ENCODE results near the gene NLGN2.

NLGN2 gene

DNA sequence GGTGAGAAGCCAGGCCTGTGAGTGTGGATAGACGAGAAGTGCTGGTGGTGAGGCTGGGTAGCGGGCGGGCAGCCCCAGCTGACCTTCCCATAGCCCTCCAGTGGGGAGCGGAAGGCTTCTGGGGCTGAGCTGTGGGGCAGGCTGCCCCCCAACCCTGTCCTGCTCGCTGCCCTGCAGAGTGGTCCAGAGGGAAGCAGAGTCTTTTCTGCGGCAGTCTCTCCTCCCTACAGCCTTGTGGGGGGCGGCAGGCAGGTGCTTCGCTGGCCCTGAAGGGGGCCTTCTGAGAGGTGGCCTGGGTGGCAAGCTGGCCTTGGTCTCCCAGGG is 3.7 kb downstream of the NLGN2 start:
- in situ Hi-C loops (cut with HindIII; ENCODE audit: low sequenced_read_pairs), result no loop called here

DNA sequence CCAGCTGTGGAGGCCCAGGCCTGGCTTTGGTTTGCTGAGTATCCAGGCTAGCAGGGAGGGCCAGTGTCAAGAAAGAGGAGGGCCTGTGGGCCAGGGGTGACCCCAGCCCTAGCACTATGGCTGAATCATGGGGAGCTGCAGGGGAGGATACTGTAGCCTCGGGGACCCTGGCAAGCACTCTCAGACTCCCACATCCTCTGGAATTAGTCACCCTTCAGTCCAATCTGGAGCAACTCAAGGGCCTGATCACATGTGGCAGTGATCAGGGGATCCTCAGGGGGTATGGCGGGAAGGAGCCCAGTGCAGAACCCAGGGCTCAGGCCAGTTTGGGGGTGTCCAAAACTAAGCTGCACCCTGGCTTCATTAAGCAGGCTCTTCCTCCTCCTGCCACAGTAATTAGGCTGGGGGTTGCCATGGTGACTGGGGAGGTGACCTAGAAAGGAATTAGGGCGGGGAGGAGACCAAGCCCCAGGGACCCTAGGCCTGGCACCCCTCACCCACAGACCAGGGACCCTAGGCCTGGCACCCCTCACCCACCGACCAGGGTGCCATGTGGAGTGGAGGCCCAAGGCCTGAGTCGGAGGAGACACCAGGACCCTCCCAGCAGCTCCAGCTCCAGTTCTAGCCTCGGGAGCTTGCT is 5.8 kb downstream of the NLGN2 start:
- in situ Hi-C loops (cut with HindIII; ENCODE audit: low sequenced_read_pairs), result no loop called here

GRCh38 chr17:7414837-7415236 is 7.2 kb downstream of the NLGN2 start:
- in situ Hi-C loops (cut with HindIII; ENCODE audit: low sequenced_read_pairs), result no loop called here

GRCh38 chr17:7415784-7416183 is 8.1 kb downstream of the NLGN2 start:
- in situ Hi-C loops (cut with HindIII; ENCODE audit: low sequenced_read_pairs), result no loop called here

DNA sequence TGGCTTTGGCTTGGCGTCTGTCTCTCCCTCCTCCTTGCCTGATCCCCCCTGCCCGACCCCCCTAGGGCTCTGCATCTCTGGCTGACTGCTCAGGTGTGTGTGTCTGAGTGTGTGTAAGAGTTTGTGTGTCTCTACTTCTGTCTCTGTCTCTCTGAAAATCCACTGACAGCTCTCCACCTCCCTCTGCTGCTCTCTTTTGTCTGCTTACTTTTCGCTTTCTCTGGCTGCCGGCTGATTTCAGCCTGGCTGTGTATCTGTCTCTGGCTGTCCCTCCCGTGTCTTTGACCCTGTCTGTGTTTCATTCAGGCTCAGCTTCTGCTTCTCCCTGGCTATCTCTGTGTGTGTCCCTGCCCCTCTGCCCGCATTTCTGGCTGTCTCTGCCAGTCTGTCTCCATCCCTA is 8.7 kb downstream of the NLGN2 start:
- in situ Hi-C loops (cut with HindIII; ENCODE audit: low sequenced_read_pairs), result no loop called here

DNA sequence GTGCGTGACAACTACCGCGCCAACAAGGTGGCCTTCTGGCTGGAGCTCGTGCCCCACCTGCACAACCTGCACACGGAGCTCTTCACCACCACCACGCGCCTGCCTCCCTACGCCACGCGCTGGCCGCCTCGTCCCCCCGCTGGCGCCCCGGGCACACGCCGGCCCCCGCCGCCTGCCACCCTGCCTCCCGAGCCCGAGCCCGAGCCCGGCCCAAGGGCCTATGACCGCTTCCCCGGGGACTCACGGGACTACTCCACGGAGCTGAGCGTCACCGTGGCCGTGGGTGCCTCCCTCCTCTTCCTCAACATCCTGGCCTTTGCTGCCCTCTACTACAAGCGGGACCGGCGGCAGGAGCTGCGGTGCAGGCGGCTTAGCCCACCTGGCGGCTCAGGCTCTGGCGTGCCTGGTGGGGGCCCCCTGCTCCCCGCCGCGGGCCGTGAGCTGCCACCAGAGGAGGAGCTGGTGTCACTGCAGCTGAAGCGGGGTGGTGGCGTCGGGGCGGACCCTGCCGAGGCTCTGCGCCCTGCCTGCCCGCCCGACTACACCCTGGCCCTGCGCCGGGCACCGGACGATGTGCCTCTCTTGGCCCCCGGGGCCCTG is 9.5 kb downstream of the NLGN2 start:
- in situ Hi-C loops (cut with HindIII; ENCODE audit: low sequenced_read_pairs), result no loop called here

GRCh38 chr17:7418472-7419152 is 11.0 kb downstream of the NLGN2 start:
- in situ Hi-C loops (cut with HindIII; ENCODE audit: low sequenced_read_pairs), result no loop called here

- in situ Hi-C loops (cut with HindIII; ENCODE audit: low sequenced_read_pairs), result no loop called here
Observed at GRCh38 chr17:7419819-7420610, 12.4 kb downstream of the NLGN2 start, which contains the start of gene SPEM1. SPEM1 (plus strand) TSS chr17:7420324; CDS start chr17:7420385, 61 bp downstream.

DNA sequence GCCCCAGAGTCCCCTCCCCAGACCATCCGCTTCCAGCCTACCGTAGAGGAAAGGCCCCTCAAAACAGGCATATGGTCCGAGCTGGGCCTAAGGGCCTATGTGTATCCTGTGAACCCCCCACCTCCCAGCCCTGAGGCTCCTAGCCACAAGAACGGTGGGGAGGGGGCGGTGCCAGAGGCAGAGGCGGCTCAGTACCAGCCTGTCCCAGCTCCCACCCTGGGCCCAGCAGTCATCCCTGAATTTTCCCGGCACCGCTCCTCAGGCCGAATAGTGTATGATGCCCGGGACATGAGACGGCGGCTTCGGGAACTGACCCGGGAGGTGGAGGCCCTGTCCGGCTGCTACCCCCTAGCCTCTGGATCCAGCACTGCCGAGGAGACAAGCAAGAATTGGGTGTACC is 13.5 kb downstream of the NLGN2 start:
- in situ Hi-C loops (cut with HindIII; ENCODE audit: low sequenced_read_pairs), result no loop called here

GRCh38 chr17:7423679-7424078 is 16.0 kb downstream of the NLGN2 start:
- in situ Hi-C loops (cut with HindIII; ENCODE audit: low sequenced_read_pairs), result no loop called here

- in situ Hi-C loops (cut with HindIII; ENCODE audit: low sequenced_read_pairs), result no loop called here
Observed at GRCh38 chr17:7425316-7425715, 17.7 kb downstream of the NLGN2 start, which contains the start of gene SPEM2. SPEM2 (plus strand) TSS chr17:7425616; CDS start chr17:7425689, 73 bp downstream.

DNA sequence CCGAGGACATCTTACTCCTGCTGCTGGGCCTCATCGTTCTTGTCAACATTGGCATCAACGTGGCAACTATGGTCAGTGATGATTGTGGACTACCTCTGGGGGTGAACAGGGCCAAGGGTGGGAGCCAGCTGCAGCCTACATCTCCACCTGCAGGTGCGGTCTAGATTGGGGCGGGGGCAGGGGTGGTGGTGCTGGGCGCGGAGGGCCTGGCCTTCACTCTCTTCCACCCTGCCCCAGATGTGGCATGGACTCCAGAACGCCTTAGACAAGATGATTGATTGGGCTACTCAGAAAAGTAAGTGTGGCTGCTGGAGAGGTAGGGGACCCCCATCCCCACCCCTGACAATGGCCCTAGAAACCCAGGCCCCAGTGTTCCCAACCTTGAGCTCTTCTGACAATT is 18.1 kb downstream of the NLGN2 start:
- in situ Hi-C loops (cut with HindIII; ENCODE audit: low sequenced_read_pairs), result no loop called here

DNA sequence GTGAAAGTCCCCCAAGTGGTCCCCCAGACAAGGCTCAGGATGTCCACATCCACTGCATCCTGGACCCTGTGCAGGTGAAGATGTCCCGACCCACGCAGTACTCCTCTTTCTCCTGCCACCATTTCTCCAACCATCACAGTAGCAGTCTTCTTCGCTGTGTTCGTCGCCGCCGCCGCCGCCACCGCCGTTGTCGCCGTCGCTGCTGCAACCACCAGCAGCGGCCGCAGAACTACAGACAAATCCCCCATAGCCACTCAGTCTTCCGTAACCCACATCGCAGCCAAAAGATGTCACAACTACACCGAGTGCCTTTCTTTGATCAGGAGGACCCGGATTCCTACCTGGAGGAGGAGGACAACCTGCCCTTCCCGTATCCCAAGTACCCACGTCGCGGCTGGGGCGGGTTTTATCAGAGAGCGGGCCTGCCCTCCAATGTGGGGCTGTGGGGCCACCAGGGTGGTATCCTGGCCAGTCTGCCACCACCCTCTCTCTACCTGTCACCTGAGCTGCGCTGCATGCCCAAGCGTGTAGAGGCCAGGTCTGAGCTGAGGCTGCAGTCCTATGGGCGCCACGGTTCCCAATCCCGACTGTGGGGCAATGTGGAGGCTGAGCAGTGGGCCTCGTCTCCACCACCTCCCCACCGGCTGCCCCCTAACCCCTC is 18.7 kb downstream of the NLGN2 start:
- in situ Hi-C loops (cut with HindIII; ENCODE audit: low sequenced_read_pairs), result no loop called here

- in situ Hi-C loops (cut with HindIII; ENCODE audit: low sequenced_read_pairs), result no loop called here
Observed at GRCh38 chr17:7426896-7427489, 19.3 kb downstream of the NLGN2 start.

DNA sequence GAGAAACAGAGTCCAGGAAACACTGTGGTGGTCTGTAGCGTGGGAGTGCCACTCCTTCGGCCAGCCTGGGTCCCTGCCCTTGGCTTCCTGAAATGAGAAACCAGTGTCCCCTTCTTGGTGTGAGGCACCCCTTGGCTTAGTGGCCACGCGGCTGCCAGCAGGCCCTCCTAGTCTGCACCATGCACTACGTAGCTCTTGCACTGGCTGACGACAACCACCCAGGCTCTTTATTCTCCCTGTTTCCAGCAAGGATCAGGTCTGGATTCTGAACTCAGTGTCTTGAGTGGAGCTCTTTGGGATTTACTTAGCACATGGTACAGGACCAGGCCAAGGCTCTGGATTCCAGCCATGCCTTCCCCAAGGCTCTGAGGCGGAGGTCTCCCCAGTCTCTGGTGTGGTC is 19.9 kb downstream of the NLGN2 start:
- in situ Hi-C loops (cut with HindIII; ENCODE audit: low sequenced_read_pairs), result no loop called here

GRCh38 chr17:7428557-7428956 is 20.9 kb downstream of the NLGN2 start, which contains the start of gene SPEM3:
SPEM3 (plus strand) TSS chr17:7428857; CDS start chr17:7428903, 46 bp downstream.
- in situ Hi-C loops (cut with HindIII; ENCODE audit: low sequenced_read_pairs), result no loop called here

DNA sequence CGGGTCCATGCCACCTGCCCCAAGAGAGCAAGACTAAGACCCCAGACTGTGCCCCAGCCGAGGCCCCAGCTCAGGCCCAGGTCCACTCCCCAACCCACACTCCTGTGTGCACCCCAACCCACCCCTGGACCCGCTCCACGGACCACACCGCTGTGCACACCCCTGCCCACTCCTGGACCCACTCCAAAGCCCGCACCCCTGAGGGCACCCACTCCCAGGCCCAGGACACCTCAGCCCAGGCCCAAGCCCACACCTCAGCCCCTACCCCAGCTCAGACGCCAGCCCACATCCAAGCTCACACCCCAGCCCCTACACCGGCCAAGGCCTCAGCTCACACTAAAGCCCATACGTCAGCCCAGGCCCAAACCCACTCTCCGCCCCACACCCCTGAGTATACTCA is 22.1 kb downstream of the NLGN2 start:
- in situ Hi-C loops (cut with HindIII; ENCODE audit: low sequenced_read_pairs), result no loop called here

DNA sequence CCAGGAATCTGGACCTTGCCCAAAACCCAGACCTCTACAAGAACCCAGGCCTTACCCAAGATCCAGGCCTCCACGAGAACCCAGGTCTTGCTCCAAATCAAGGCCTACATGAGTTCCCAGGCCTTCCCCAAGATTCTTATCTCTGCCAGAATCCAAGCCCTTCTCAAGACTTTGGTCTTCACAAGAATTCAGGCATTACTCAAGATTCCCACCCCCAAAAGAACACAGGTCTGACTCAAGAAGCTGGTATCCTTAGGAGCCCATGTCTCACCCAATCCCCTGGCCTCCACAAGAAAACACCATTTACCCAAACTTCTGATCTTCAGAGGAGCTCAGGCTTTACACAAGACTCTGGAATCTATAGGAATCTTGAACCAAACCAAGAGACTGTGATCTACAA is 23.6 kb downstream of the NLGN2 start:
- in situ Hi-C loops (cut with HindIII; ENCODE audit: low sequenced_read_pairs), result no loop called here

- in situ Hi-C loops (cut with HindIII; ENCODE audit: low sequenced_read_pairs), result no loop called here
Observed at GRCh38 chr17:7432296-7432695, 24.7 kb downstream of the NLGN2 start.

All from DLD1 (cell line).